ENCODE results near the gene BTNL9. TPM values are rescaled to one million over a fixed set of nuclear protein-coding genes. Genes with fewer than 3 reads are reported as not detected.
"Not testable (repeated sequence)": the region's sequence is repeated elsewhere in the genome, so short reads cannot be mapped to it uniquely, and the experiment has no call there.

The BTNL9 gene
- total RNA-seq, 2 experiments from 2014 or later, result not detected

- DNase-seq; POLR2A ChIA-PET; H3K9me3 Mint-ChIP-seq; H3K4me3 Mint-ChIP-seq; H3K27ac Mint-ChIP-seq; CTCF ChIA-PET; H3K36me3 Mint-ChIP-seq (ENCODE audit: low read depth): not testable (repeated sequence)
- Mint-ChIP-seq H3K4me1 (peaks cover 11% of the 10 kb centered on the region), H3K27me3 (peaks cover 39% of the 10 kb centered on the region)
These were observed 61.1 kb downstream of the BTNL9 start for GRCh38 chr5:181101030-181101641.

DNA sequence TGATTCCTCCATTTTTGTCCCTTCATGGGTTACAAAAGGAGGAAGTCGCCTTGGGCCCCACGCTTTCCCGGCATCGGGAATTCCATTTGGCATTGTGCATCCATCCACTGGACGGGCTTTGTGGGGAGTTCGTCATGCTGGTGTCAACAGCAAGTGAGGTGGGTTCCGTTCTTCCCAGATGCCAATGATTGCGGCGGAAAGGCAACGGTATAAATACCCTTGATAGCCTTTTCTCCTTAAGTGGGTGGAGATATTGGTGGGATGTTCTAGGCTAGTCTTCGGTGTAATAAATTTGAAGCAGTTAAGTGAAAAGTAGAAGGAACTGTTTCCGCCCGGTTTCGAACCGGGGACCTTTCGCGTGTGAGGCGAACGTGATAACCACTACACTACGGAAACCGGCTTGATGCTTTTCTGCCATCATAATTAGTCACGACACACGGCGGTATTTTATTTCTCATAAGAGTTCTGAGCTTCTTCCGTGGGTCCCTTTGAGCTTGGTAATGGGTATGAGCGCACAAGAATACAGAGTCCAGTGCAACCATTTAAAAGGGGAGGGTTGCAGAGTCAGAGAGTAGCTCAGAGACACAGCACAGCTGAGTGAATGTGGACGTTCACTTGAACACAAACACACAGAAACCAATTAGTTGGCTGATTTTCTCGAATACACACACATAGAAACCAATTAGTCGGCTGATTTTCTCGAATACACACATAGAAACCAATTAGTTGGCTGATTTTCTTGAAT lies 62.0 kb downstream of the BTNL9 start:
- Mint-ChIP-seq H3K27me3 (peaks cover 39% of the 10 kb centered on the region), H3K4me1 (peaks cover 11% of the 10 kb centered on the region)
- H3K4me3 Mint-ChIP-seq; H3K9me3 Mint-ChIP-seq; DNase-seq; H3K36me3 Mint-ChIP-seq (ENCODE audit: low read depth); POLR2A ChIA-PET; H3K27ac Mint-ChIP-seq; CTCF ChIA-PET: not testable (repeated sequence)

DNA sequence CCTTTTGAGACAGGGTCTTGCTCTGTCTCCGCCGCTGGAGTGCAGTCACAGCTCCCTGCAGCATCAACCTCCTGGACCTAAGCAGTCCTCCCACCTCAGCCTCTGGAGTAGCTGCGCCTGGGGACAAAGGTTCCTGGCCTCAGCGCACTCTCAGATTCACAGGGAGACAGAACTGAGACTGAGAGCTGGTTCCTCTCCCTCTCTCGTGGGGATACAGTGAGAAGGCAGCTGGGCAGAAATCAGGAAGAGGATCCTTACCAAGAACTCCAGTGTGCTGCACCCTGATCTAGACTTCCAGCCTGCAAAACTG lies 64.1 kb downstream of the BTNL9 start:
- Mint-ChIP-seq H3K4me1 (peaks cover 11% of the 10 kb centered on the region), H3K4me3 (peak overlapping the region; percentile 56), H3K27me3 (peaks cover 38% of the 10 kb centered on the region)
- H3K36me3 Mint-ChIP-seq (ENCODE audit: low read depth); CTCF ChIA-PET; H3K27ac Mint-ChIP-seq; POLR2A ChIA-PET; H3K9me3 Mint-ChIP-seq; DNase-seq: not testable (repeated sequence)

DNA sequence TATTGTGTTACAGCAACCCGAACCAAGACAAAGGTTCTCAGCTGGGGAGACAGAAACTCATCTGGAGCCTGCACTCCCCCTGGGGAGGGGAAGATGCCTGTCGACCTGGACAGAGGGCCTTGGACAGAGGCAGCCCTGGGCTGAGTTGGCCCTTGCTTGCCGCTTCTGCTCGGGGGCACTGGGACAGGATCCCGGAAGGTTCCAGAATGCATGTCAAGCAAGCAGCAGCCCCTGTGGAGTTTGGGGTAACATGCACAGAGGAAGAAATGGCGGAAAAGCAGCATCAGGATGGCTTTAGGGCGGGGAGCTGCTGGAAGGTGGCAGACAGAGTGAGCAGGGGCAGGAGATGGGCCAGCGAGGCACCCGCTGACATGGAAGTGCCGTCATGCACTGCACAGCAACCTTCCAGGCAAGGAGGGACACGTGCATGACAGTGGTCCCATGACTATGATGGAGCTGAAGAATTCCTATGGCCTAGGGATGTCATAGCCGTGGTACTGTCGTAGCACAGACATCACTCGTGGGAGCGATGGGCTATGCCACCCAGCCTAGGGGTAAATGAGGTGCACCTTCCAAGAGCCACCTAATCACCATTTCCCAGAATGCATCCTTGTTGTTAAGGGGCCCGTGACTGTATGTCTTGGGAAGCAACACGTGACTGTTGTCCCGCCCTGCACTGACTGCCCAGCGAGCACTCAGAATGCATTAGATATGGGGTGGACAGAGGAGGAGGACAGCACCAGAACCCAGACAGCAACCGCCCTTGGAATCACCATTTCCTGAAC lies 64.7 kb downstream of the BTNL9 start:
- POLR2A ChIA-PET; H3K4me1 Mint-ChIP-seq; DNase-seq; H3K9me3 Mint-ChIP-seq; H3K4me3 Mint-ChIP-seq; H3K36me3 Mint-ChIP-seq (ENCODE audit: low read depth); H3K27ac Mint-ChIP-seq; CTCF ChIA-PET: not testable (repeated sequence)
- H3K27me3 Mint-ChIP-seq, result peaks cover 32% of the 10 kb centered on the region

GRCh38 chr5:181105391-181106025 lies 65.4 kb downstream of the BTNL9 start:
- ChIA-PET CTCF (no interaction called here), POLR2A (no interaction called here)
- H3K4me1 Mint-ChIP-seq, result peaks cover 5% of the 10 kb centered on the region
- H3K9me3 Mint-ChIP-seq, result no peaks in the 10 kb centered on the region
- H3K27ac Mint-ChIP-seq, result no peak overlapping the region
- peaks cover 6% of the 10 kb centered on the region for H3K36me3 Mint-ChIP-seq (ENCODE audit: low read depth)
- DNase-seq, result no peak
- H3K4me3 Mint-ChIP-seq, result no peak overlapping the region
- peaks cover 26% of the 10 kb centered on the region for H3K27me3 Mint-ChIP-seq

- ChIA-PET CTCF (interaction anchor here (0.9 kb wide), 1 partner anchor 14 kb away, joined by 3 read pairs; no protein-coding TSS in a partner anchor), POLR2A (no interaction called here)
- Mint-ChIP-seq H3K4me3 (no peak overlapping the region), H3K27me3 (peaks cover 31% of the 10 kb centered on the region), H3K27ac (no peak overlapping the region), H3K4me1 (peaks cover 5% of the 10 kb centered on the region), H3K36me3 (ENCODE audit: low read depth) (peaks cover 6% of the 10 kb centered on the region), H3K9me3 (no peaks in the 10 kb centered on the region)
- DNase-seq, result no peak
These were observed 67.6 kb downstream of the BTNL9 start for GRCh38 chr5:181107699-181108098.

DNA sequence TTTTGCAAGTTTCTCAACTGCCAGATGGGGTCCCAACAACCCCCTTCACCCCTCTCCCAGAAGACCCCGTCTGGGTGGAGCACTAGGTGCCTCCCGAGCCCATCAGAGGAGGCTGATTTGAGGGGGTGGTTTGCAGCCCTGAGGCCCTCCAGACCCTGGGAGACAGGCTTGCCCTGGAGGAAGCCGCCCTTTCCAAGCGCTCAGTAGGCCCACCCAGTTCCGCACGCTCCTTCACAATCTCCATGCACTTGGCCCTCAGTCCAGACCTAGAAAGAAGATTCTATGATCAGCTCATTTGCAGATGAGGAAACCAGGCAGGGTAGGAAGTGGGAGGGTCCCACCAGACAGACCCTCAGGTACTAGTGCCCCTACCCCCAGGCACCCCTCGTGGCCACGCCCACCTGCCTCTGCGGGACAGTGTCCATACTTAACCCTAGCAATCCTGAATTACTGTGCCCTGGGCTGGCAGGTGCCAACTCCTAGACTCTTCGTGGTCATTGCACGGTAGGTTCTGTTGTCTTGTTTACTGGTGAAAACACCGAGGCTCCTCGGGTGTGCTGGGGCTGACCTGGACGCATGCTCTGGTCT lies 68.6 kb downstream of the BTNL9 start:
- peak; percentile 1 for DNase-seq
- ChIA-PET CTCF (no interaction called here), POLR2A (no interaction called here)
- H3K27ac Mint-ChIP-seq, result no peak overlapping the region
- H3K36me3 Mint-ChIP-seq (ENCODE audit: low read depth), result peaks cover 6% of the 10 kb centered on the region
- H3K27me3 Mint-ChIP-seq, result peaks cover 31% of the 10 kb centered on the region
- no peaks in the 10 kb centered on the region for H3K9me3 Mint-ChIP-seq
- H3K4me1 Mint-ChIP-seq, result peaks cover 5% of the 10 kb centered on the region
- no peak overlapping the region for H3K4me3 Mint-ChIP-seq

DNA sequence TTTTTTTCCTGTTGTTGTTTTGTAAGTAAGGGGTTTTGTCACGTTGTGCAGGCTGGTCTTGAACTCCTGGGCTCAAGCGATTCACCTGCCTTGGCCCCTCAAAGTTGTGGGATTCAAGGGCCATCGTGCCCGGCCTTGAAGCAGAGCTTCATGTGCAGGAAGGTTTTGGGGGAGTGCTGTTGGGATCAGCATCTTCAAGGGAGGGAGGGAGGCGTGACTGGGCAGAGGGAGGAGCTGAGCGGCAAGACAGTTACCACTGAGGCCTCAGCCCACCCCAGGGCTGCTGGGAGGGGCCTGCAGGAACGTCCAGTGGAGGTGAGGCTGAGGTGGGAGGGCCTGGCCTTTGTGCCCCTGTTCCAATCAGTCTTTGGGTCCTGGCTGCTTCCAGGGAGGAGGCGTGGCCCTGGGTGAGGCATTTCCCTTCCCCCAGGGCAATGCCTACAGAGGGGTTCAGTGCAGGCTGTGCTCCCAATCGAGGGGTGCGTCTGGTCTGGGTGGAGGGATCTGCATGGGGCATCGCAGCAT lies 69.5 kb downstream of the BTNL9 start:
- ChIA-PET CTCF (no interaction called here), POLR2A (no interaction called here)
- peak; percentile 3 for DNase-seq
- Mint-ChIP-seq H3K36me3 (ENCODE audit: low read depth) (peaks cover 2% of the 10 kb centered on the region), H3K4me1 (peaks cover 1% of the 10 kb centered on the region), H3K27ac (no peak overlapping the region), H3K9me3 (no peaks in the 10 kb centered on the region), H3K4me3 (no peak overlapping the region), H3K27me3 (peaks cover 34% of the 10 kb centered on the region)

DNA sequence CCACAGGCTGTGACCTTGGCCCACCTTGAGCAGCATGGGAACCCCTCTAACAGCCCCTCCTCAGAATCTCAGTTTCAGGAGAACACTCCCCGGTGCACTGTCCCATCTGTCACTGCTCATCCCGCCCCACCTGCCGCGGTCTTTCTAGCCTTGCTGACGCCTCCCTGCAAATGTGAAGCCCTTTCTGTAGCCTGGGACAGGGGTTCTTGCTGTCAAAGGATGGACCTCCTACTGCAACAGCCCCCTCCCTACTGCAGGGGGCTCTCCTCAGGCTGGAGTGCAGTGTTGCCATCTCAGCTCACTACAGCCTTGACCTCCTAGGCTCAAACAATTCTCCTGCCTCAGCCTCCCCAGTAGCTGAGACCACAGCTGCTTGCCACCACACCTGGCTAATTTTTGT lies 70.9 kb downstream of the BTNL9 start:
- no peak for DNase-seq
- peaks cover 11% of the 10 kb centered on the region for H3K4me1 Mint-ChIP-seq
- POLR2A ChIA-PET, result no interaction called here
- no peak overlapping the region for H3K27ac Mint-ChIP-seq
- CTCF ChIA-PET, result no interaction called here
- no peak overlapping the region for H3K4me3 Mint-ChIP-seq
- no peaks in the 10 kb centered on the region for H3K9me3 Mint-ChIP-seq
- no peaks in the 10 kb centered on the region for H3K36me3 Mint-ChIP-seq (ENCODE audit: low read depth)
- peaks cover 37% of the 10 kb centered on the region for H3K27me3 Mint-ChIP-seq

Small RNA genes lying within 50 kb of the gene (microRNA-seq; reads per million reads assigned to microRNA genes)
- gene MIR8089 (ENCODE audit: borderline microRNAs expressed, borderline replicate concordance), result not detected

Other genes starting within 250 kb of the BTNL9 start
- 100 to 1,000 TPM; 136 to 152 TPM for gene MGAT1, start 237.5 kb upstream of the BTNL9 start, total RNA-seq
- 10 to 100 TPM; 35.6 to 36.5 TPM for gene ZFP62, start 179.0 kb upstream of the BTNL9 start, total RNA-seq
- gene BTNL8, start 141.1 kb upstream of the BTNL9 start, total RNA-seq, result not detected
- not detected for gene BTNL3, start 51.4 kb upstream of the BTNL9 start, total RNA-seq
- not detected for gene OR2V1, start 90.9 kb downstream of the BTNL9 start, total RNA-seq
- not detected for gene OR2V2, start 107.3 kb downstream of the BTNL9 start, total RNA-seq
- gene TRIM7, start 164.9 kb downstream of the BTNL9 start, total RNA-seq, result under 1 TPM; 0.29 to 0.84 TPM
- gene TRIM41, start 183.0 kb downstream of the BTNL9 start, total RNA-seq, result 10 to 100 TPM; 34.7 to 36.9 TPM
- 1,000 to 10,000 TPM; 1,823 to 2,207 TPM for gene RACK1, start 203.6 kb downstream of the BTNL9 start, total RNA-seq
- 10 to 100 TPM; 29.6 to 29.9 TPM for gene TRIM52, start 220.9 kb downstream of the BTNL9 start, total RNA-seq

Measured in activated CD4-positive, alpha-beta T cell treated with anti-CD3 and anti-CD28 coated beads, Interleukin-2, amount 10 ng/mL, durations not matched to agents 7 days and 5 days (primary cell).